Measurements from ENCODE around the gene RALA.
"Not testable (repeated sequence)": the region's sequence is repeated elsewhere in the genome, so short reads cannot be mapped to it uniquely, and the experiment has no call there.

The RALA gene

GRCh38 chr7:39645482-39646407 lies 22.4 kb downstream of the RALA start:
- DNase-seq (ENCODE audit: low read depth in 2 of 2): no peak

GRCh38 chr7:39647816-39648215 lies 24.4 kb downstream of the RALA start:
- DNase-seq (ENCODE audit: low read depth in 2 of 2): no peak

GRCh38 chr7:39650676-39651075 lies 27.3 kb downstream of the RALA start:
- no peak for DNase-seq (ENCODE audit: low read depth in 2 of 2)

- DNase-seq (ENCODE audit: low read depth in 2 of 2): no peak
Observed at GRCh38 chr7:39651265-39651664, 27.9 kb downstream of the RALA start.

GRCh38 chr7:39656415-39656814 lies 33.0 kb downstream of the RALA start:
- DNase-seq (ENCODE audit: low read depth in 2 of 2): no peak

- DNase-seq (ENCODE audit: low read depth in 2 of 2): no peak
Observed at GRCh38 chr7:39659356-39660013, 36.1 kb downstream of the RALA start.

- DNase-seq (ENCODE audit: low read depth in 2 of 2): no peak
Observed at GRCh38 chr7:39661960-39662359, 38.6 kb downstream of the RALA start.

GRCh38 chr7:39663263-39663662 lies 39.9 kb downstream of the RALA start:
- DNase-seq (ENCODE audit: low read depth in 2 of 2): no peak

- no peak for DNase-seq (ENCODE audit: low read depth in 2 of 2)
Observed at GRCh38 chr7:39664057-39664456, 40.7 kb downstream of the RALA start.

- no peak for DNase-seq (ENCODE audit: low read depth in 2 of 2)
Observed at GRCh38 chr7:39664585-39664984, 41.2 kb downstream of the RALA start.

GRCh38 chr7:39666562-39666961 lies 43.2 kb downstream of the RALA start:
- DNase-seq (ENCODE audit: low read depth in 2 of 2): no peak

GRCh38 chr7:39667341-39667923 lies 44.1 kb downstream of the RALA start:
- DNase-seq (ENCODE audit: low read depth in 2 of 2): no peak

GRCh38 chr7:39668280-39668679 lies 44.9 kb downstream of the RALA start:
- not testable (repeated sequence) for DNase-seq (ENCODE audit: low read depth in 2 of 2)

- DNase-seq (ENCODE audit: low read depth in 2 of 2): no peak
Observed at GRCh38 chr7:39670052-39670451, 46.7 kb downstream of the RALA start.

- DNase-seq (ENCODE audit: low read depth in 2 of 2): no peak
Observed at GRCh38 chr7:39670934-39671333, 47.6 kb downstream of the RALA start.

- DNase-seq (ENCODE audit: low read depth in 2 of 2): no peak
Observed at GRCh38 chr7:39672176-39672575, 48.8 kb downstream of the RALA start.

- no peak for DNase-seq (ENCODE audit: low read depth in 2 of 2)
Observed at GRCh38 chr7:39673868-39674267, 50.5 kb downstream of the RALA start.

- DNase-seq (ENCODE audit: low read depth in 2 of 2): no peak
Observed at GRCh38 chr7:39674406-39674805, 51.0 kb downstream of the RALA start.

GRCh38 chr7:39676346-39676745 lies 53.0 kb downstream of the RALA start:
- no peak for DNase-seq (ENCODE audit: low read depth in 2 of 2)

GRCh38 chr7:39678930-39679709 lies 55.7 kb downstream of the RALA start:
- no peak for DNase-seq (ENCODE audit: low read depth in 2 of 2)

GRCh38 chr7:39679874-39680273 lies 56.5 kb downstream of the RALA start:
- DNase-seq (ENCODE audit: low read depth in 2 of 2): not testable (repeated sequence)

GRCh38 chr7:39681887-39682441 lies 58.6 kb downstream of the RALA start:
- no peak for DNase-seq (ENCODE audit: low read depth in 2 of 2)

Measured in stimulated activated CD8-positive, alpha-beta memory T cell treated with anti-CD3 and anti-CD28 coated beads, Interleukin-15, amount 100 ng/mL, for 48 hours (primary cell).